ENCODE results near the gene TMEM87A.

DNA sequence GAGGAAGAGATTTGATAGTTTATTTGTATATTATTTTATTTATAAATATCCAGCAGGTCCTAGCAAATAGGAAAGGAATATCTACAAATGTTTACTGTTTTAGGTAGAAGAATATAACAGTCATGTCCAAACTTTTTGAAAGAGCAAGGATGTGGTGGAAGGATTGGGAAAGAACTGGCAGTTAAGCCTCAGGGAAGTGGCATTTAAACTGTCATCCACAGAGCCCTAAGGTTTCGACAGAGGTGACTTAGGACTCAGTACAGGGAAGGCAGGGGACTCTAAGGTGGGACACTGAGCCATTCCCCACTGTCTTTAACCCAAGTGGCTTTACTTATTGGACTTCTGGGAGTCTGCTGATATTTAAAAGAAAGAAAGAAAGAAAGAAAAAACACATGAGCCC lies 11.8 kb upstream of the TMEM87A start:
- TF ChIP-seq POLR2A (IDR thresholded peaks at IDR 0.05) = no peak
- TF ChIP-seq, protein P1, sequence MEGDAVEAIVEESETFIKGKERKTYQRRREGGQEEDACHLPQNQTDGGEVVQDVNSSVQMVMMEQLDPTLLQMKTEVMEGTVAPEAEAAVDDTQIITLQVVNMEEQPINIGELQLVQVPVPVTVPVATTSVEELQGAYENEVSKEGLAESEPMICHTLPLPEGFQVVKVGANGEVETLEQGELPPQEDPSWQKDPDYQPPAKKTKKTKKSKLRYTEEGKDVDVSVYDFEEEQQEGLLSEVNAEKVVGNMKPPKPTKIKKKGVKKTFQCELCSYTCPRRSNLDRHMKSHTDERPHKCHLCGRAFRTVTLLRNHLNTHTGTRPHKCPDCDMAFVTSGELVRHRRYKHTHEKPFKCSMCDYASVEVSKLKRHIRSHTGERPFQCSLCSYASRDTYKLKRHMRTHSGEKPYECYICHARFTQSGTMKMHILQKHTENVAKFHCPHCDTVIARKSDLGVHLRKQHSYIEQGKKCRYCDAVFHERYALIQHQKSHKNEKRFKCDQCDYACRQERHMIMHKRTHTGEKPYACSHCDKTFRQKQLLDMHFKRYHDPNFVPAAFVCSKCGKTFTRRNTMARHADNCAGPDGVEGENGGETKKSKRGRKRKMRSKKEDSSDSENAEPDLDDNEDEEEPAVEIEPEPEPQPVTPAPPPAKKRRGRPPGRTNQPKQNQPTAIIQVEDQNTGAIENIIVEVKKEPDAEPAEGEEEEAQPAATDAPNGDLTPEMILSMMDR (IDR thresholded peaks at IDR 0.05) = no peak

All from thyroid gland (tissue), 4 donors.